Astrocyte of the cerebellum (primary cell): ENCODE results near the gene SLC36A1.

Source experiments
- DNase-seq: peaks from one replicate; pipeline ENCODE4 v3.0.0-alpha.2; 2011; ENCODE audit warnings: low read depth
- H3K4me3 ChIP-seq: 2 replicates; pipeline ENCODE4 v1.5.1; 2011; ENCODE audit warnings: mild to moderate bottlenecking, low read depth, low read length, moderate library complexity
- in situ Hi-C: cut with HindIII; loops from 2 replicates; pipeline ENCODE4 v1.10.0; 2017; ENCODE audit warnings: low sequenced_read_pairs
- TF ChIP-seq, protein P1 (sequence below): IDR thresholded peaks from 2 replicates; pipeline ENCODE4 v1.5.1; 2012; ENCODE audit warnings: low read length, low read depth, moderate library complexity, mild to moderate bottlenecking; ENCODE audit errors: missing control alignments

The SLC36A1 gene

DNA sequence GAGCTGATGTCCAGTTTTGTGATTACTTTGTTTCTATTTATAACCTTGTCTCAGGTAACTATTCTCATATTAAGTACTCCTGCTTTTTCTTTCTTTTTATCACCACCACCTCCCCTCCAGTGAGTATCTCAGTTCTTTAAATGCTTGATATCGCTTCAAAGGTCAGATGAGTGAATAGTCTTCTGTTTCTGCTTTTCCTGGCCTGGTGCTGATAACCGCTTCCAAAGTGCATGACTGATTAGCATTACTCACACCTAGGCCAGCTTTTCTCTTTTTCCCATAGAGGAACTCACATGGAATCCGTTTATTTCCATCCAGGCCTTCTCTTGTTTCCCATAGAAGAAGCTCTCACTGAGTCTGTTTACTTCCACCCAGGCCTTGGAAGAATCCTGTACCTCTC is 3.2 kb downstream of the SLC36A1 start:
- in situ Hi-C loops, result no loop called here
- H3K4me3 ChIP-seq, result no peak overlapping the region
- no peak for DNase-seq
- TF ChIP-seq, protein P1, sequence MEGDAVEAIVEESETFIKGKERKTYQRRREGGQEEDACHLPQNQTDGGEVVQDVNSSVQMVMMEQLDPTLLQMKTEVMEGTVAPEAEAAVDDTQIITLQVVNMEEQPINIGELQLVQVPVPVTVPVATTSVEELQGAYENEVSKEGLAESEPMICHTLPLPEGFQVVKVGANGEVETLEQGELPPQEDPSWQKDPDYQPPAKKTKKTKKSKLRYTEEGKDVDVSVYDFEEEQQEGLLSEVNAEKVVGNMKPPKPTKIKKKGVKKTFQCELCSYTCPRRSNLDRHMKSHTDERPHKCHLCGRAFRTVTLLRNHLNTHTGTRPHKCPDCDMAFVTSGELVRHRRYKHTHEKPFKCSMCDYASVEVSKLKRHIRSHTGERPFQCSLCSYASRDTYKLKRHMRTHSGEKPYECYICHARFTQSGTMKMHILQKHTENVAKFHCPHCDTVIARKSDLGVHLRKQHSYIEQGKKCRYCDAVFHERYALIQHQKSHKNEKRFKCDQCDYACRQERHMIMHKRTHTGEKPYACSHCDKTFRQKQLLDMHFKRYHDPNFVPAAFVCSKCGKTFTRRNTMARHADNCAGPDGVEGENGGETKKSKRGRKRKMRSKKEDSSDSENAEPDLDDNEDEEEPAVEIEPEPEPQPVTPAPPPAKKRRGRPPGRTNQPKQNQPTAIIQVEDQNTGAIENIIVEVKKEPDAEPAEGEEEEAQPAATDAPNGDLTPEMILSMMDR, result no peak

GRCh38 chr5:151451626-151452520 is 4.5 kb downstream of the SLC36A1 start:
- TF ChIP-seq, protein P1, result no peak
- in situ Hi-C loops, result no loop called here
- DNase-seq, result peak; percentile 9
- H3K4me3 ChIP-seq, result no peak overlapping the region

DNA sequence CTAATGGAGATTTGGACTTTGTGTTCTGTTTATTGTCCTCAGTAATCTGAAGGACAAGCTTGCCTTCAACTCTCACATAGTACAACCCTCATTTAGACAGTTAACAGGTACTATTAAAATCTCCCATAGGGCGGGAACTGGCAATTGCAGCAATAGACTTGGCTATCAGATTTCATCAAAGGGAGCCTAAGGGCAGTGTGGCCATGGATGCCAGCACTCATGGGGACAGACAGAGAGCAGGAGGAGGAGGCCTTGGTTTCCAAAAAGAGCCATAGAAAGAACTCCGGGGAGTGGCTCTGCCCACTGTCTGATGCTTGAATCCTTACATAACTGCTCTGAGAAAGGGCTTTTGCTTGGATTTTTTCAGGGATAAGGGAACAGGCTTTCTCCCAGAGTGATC is 6.8 kb downstream of the SLC36A1 start:
- no peak overlapping the region for H3K4me3 ChIP-seq
- in situ Hi-C loops, result no loop called here
- no peak for DNase-seq
- TF ChIP-seq, protein P1, result no peak

DNA sequence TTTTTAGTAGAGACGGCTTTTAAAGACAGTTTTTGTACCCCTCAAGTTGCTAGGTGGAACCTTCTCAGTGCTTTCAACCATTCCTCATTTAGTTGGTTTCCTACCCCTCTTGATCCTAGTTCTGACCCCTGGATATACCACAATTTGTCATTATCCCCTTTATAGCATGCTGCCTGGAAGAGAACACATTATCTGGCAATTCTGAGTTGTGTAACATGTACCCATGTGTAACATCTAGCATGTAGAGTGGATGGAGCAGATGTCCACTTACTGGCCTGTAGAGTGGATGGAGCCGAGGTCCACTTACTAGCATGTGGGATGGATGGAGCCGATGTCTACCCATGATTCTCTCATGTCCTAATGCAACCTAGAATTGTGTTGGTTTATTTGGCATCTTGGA is 7.5 kb downstream of the SLC36A1 start:
- H3K4me3 ChIP-seq, result no peak overlapping the region
- DNase-seq, result no peak
- TF ChIP-seq, protein P1, result no peak
- in situ Hi-C loops, result no loop called here

DNA sequence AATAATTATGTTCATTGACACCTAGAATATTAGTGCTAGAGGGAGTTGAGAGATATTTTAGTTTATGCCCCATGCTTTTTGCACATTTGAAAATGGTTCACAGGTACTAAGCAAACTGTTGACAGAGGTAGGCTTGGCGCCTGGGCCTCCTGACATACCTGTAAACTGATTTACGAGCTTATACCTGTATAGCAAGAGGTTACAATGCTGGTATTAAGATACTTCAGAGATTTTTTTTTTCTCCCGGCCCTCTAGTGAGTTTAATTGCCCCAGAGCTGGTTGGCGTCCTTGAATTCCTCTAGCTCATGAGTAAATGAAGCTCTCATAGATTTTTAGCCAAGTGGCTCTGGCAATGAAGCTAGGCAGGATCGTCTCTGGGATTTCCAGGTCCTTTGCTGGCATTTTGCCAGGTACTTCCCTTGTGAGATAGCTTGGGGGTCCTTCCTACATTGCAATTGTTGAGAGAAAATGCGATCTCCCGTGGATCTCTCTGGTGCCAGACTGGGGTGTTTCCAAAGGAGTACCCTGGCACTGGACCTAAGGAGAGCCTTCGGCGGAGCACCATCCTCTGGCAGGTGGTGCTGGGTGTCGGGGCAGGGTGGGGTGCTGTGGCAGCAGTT is 9.0 kb downstream of the SLC36A1 start:
- no peak overlapping the region for H3K4me3 ChIP-seq
- in situ Hi-C loops, result no loop called here
- no peak for DNase-seq
- TF ChIP-seq, protein P1, result no peak

DNA sequence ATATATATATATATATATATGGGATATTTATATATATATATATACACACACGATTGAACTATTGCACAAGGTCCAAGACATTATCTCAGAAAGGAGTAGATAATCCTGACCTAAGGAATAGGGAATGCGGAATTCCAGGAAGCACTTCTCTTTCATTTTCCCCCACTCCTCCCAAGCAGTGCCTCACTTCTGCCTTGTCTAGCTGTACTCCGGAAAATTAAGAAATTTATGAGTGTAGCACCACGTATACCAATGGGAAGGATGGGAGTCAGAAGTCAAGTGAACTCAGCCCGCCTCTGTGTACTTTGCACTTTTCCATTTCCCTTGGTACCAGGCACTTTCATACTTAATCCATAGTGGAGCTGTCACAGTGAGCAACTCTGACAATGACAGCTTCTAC is 10.9 kb downstream of the SLC36A1 start:
- DNase-seq, result no peak
- in situ Hi-C loops, result no loop called here

More for the DNA sequence above, 10.9 kb downstream of the SLC36A1 start:
- no peak overlapping the region for H3K4me3 ChIP-seq
- TF ChIP-seq, protein P1, result no peak
